Measurements from ENCODE around the gene CPE.

- TF ChIP-seq POLR2A (IDR thresholded peaks at IDR 0.05; ENCODE audit: low read depth) (no peak), CTCF (IDR thresholded peaks at IDR 0.05) (no peak)
These were observed 48.0 kb downstream of the CPE start for GRCh38 chr4:165426823-165427222.

Measured in esophagus muscularis mucosa (tissue), 3 donors.